AG10803 (cell line): Measurements from ENCODE around the gene ACP1.

Experiments
- DNase-seq: peaks from one replicate; pipeline ENCODE4 v3.0.0; 2010; ENCODE audit warnings: low read depth
- H3K4me3 ChIP-seq: 2 replicates; pipeline ENCODE4 v1.5.1; 2011; ENCODE audit warnings: mild to moderate bottlenecking, low read length, control low read depth
- TF ChIP-seq, protein P1 (sequence below): conservative IDR thresholded peaks from 2 replicates; pipeline ENCODE4 v1.5.1; 2011; ENCODE audit warnings: mild to moderate bottlenecking, low read length, control low read depth, inconsistent platforms

The ACP1 gene

GRCh38 chr2:255195-255594 is 9.6 kb upstream of the ACP1 start:
- TF ChIP-seq, protein P1, sequence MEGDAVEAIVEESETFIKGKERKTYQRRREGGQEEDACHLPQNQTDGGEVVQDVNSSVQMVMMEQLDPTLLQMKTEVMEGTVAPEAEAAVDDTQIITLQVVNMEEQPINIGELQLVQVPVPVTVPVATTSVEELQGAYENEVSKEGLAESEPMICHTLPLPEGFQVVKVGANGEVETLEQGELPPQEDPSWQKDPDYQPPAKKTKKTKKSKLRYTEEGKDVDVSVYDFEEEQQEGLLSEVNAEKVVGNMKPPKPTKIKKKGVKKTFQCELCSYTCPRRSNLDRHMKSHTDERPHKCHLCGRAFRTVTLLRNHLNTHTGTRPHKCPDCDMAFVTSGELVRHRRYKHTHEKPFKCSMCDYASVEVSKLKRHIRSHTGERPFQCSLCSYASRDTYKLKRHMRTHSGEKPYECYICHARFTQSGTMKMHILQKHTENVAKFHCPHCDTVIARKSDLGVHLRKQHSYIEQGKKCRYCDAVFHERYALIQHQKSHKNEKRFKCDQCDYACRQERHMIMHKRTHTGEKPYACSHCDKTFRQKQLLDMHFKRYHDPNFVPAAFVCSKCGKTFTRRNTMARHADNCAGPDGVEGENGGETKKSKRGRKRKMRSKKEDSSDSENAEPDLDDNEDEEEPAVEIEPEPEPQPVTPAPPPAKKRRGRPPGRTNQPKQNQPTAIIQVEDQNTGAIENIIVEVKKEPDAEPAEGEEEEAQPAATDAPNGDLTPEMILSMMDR, result no peak
- no peak for DNase-seq
- H3K4me3 ChIP-seq, result no peak overlapping the region

GRCh38 chr2:256094-256493 is 8.7 kb upstream of the ACP1 start:
- H3K4me3 ChIP-seq, result no peak overlapping the region
- no peak for DNase-seq
- TF ChIP-seq, protein P1, result no peak

DNA sequence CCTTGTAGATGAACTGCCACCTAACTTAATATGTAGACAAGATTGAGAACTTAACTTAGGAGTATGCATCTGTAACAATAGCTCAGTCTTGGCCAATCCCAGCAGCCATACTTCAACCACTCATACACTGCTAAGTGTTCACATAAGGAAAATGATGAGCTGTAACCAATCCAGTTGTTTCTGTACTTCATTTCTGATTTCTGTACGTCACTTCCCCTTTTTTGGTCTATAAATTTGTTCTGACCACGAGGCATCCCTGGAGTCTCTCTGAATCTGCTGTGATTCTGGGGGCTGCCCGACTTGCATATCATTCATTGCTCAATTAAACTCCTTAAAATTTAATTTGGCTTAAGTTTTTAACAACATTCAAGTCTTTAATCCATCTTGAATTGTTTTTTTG is 7.3 kb upstream of the ACP1 start:
- TF ChIP-seq, protein P1, result no peak
- no peak overlapping the region for H3K4me3 ChIP-seq
- DNase-seq, result no peak

DNA sequence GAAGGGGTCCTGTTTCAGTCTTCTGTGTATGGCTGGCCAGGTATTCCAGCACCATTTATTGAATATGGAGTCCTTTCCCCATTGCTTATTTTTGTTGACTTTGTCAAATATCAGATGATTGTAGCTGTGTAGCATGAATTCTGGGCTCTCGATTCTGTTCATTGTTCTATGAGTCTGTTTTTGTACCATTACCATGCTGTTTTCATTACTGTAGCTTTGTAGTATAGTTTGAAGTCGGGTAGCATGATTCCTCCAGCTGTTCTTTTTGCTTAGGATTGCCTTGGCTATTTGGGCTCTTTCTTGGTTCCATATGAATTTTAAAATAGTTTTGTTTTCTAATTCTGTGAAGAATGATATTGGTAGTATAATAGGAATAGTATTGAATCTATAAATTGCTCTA is 6.9 kb upstream of the ACP1 start:
- TF ChIP-seq, protein P1, result no peak
- DNase-seq, result no peak
- no peak overlapping the region for H3K4me3 ChIP-seq

- H3K4me3 ChIP-seq, result no peak overlapping the region
- DNase-seq, result no peak
- TF ChIP-seq, protein P1, result no peak
Measured at GRCh38 chr2:258933-259332, 5.8 kb upstream of the ACP1 start.

GRCh38 chr2:259789-260331 is 4.9 kb upstream of the ACP1 start:
- H3K4me3 ChIP-seq, result no peak overlapping the region
- TF ChIP-seq, protein P1, result no peak
- no peak for DNase-seq

- no peak for DNase-seq
- TF ChIP-seq, protein P1, result no peak
- no peak overlapping the region for H3K4me3 ChIP-seq
Measured at GRCh38 chr2:260507-261161, 4.1 kb upstream of the ACP1 start.
